Measurements from ENCODE around the gene PLA2G15.
A peak's percentile ranks its signal among the peaks of the same experiment; 100 is the strongest.

Gene PLA2G15

GRCh38 chr16:68300734-68301459 is 55.7 kb downstream of the PLA2G15 start:
- Mint-ChIP-seq H3K27ac (peak overlapping the region in 1 of 3 experiments; percentile 81), H3K4me3 (no peak overlapping the region), H3K9me3 (no peaks in the 10 kb centered on the region), H3K36me3 (ENCODE audit: low read depth) (peaks cover 65% of the 10 kb centered on the region), H3K27me3 (ENCODE audit: low read depth) (no peaks in the 10 kb centered on the region), H3K4me1 (peaks cover 34% of the 10 kb centered on the region)
- TF ChIP-seq CTCF (IDR thresholded peaks at IDR 0.05; ENCODE audit: unreplicated experiment in 3 of 3) = no peak

- Mint-ChIP-seq H3K27ac (no peak overlapping the region), H3K4me1 (peaks cover 19% of the 10 kb centered on the region), H3K9me3 (no peaks in the 10 kb centered on the region), H3K27me3 (ENCODE audit: low read depth) (no peaks in the 10 kb centered on the region), H3K36me3 (ENCODE audit: low read depth) (peaks cover 45% of the 10 kb centered on the region), H3K4me3 (no peak overlapping the region)
- TF ChIP-seq CTCF (IDR thresholded peaks at IDR 0.05; ENCODE audit: unreplicated experiment in 3 of 3) = no peak
These were observed 61.5 kb downstream of the PLA2G15 start for GRCh38 chr16:68306633-68307032.

GRCh38 chr16:68309799-68310198 is 64.6 kb downstream of the PLA2G15 start:
- Mint-ChIP-seq H3K9me3 (no peaks in the 10 kb centered on the region), H3K4me1 (peaks cover 31% of the 10 kb centered on the region), H3K4me3 (peak overlapping the region; percentile 96 to 100 (median 96)), H3K27ac (peak overlapping the region in 2 of 3 experiments; percentile 71 to 94), H3K27me3 (ENCODE audit: low read depth) (no peaks in the 10 kb centered on the region), H3K36me3 (ENCODE audit: low read depth) (peaks cover 29% of the 10 kb centered on the region)
- no peak for TF ChIP-seq CTCF (IDR thresholded peaks at IDR 0.05; ENCODE audit: unreplicated experiment in 3 of 3)

- H3K36me3 Mint-ChIP-seq (ENCODE audit: low read depth) = peaks cover 28% of the 10 kb centered on the region
- peaks cover 31% of the 10 kb centered on the region for H3K4me1 Mint-ChIP-seq
- H3K9me3 Mint-ChIP-seq = no peaks in the 10 kb centered on the region
- peak overlapping the region; percentile 85 to 98 (median 94) for H3K27ac Mint-ChIP-seq
- no peaks in the 10 kb centered on the region for H3K27me3 Mint-ChIP-seq (ENCODE audit: low read depth)
- H3K4me3 Mint-ChIP-seq = peak overlapping the region; percentile 96 to 100 (median 96)
- TF ChIP-seq CTCF (IDR thresholded peaks at IDR 0.05; ENCODE audit: unreplicated experiment in 3 of 3) = no peak
These were observed 65.2 kb downstream of the PLA2G15 start for GRCh38 chr16:68310437-68310773.
